HEK293 (cell line): Measurements from ENCODE around the gene D2HGDH.

Source experiments
- CTCF ChIA-PET: fragments of 350-600 bp; formaldehyde crosslinking; extraction: SDS; loops from one replicate; lab custom pipeline; 2021; ENCODE audit warnings: antibody characterized with exemption; lab: Yijun Ruan, JAX
- POLR2A ChIA-PET: fragments of 300-600 bp; formaldehyde crosslinking; extraction: SDS; loops from one replicate; lab custom pipeline; 2020; ENCODE audit warnings: antibody characterized with exemption, inconsistent platforms; lab: Yijun Ruan, JAX
- H3K27ac ChIP-seq: fragments of 200-500 bp; sonication (Bioruptor generic); 2 replicates; pipeline ENCODE4 v1.5.1; 2014; ENCODE audit warnings: low read depth, low read length, control low read depth, inconsistent platforms; ENCODE audit errors: extremely low read depth
- H3K36me3 ChIP-seq, 2 experiments: fragments of 200-500 bp in 1 of 2; sonication (Bioruptor generic) in 1 of 2; 1 replicate in 1 of 2; 2 replicates in 1 of 2; pipeline ENCODE4 v1.5.1; 2014 to 2017; ENCODE audit warnings: inconsistent platforms in 2 of 2, low read length in 2 of 2; ENCODE audit not compliant: control insufficient read depth in 2 of 2, insufficient read depth in 1 of 2
- H3K4me1 ChIP-seq: fragments of 200-500 bp; sonication (Bioruptor generic); 2 replicates; pipeline ENCODE4 v1.5.1; 2014; ENCODE audit warnings: mild to moderate bottlenecking, low read length, inconsistent platforms; ENCODE audit not compliant: control insufficient read depth, insufficient read depth
- H3K4me3 ChIP-seq: 2 replicates; pipeline ENCODE4 v1.5.1; 2011; ENCODE audit warnings: low read depth, mild to moderate bottlenecking, control low read depth, low read length, moderate library complexity
- H3K9me3 ChIP-seq: fragments of 200-500 bp; sonication (Bioruptor generic); 2 replicates; pipeline ENCODE4 v1.5.1; 2014; ENCODE audit warnings: low read depth, low read length, inconsistent platforms; ENCODE audit not compliant: control insufficient read depth, insufficient read depth
- GFI1B ChIP-seq: fragments of 450-650 bp; formaldehyde crosslinking; IDR thresholded peaks from 2 replicates; pipeline ENCODE4 v1.5.1; 2016; ENCODE audit warnings: missing biosample characterization, missing genetic modification characterization
- GLIS1 ChIP-seq: fragments of 450-650 bp; formaldehyde crosslinking; IDR thresholded peaks from 2 replicates; pipeline ENCODE4 v1.5.1; 2016; ENCODE audit warnings: missing biosample characterization, missing genetic modification characterization
- HOXC10 ChIP-seq: sonication (generic); formaldehyde crosslinking; IDR thresholded peaks from 2 replicates; pipeline ENCODE4 v1.8.1; 2023; ENCODE audit warnings: mild to moderate bottlenecking, missing genetic modification reagents
- HOXD13 ChIP-seq: sonication (generic); formaldehyde crosslinking; IDR thresholded peaks from 2 replicates; pipeline ENCODE4 v1.8.0; 2022; ENCODE audit warnings: missing genetic modification reagents, borderline replicate concordance
- KLF16 ChIP-seq: fragments of 450-650 bp; formaldehyde crosslinking; IDR thresholded peaks from 2 replicates; pipeline ENCODE4 v1.5.1; 2017; ENCODE audit warnings: missing biosample characterization, missing genetic modification characterization
- KLF8 ChIP-seq: fragments of 450-650 bp; formaldehyde crosslinking; IDR thresholded peaks from 2 replicates; pipeline ENCODE4 v1.5.1; 2016; ENCODE audit warnings: missing biosample characterization, missing genetic modification characterization
- REPIN1 ChIP-seq: fragments of 450-650 bp; formaldehyde crosslinking; IDR thresholded peaks from 2 replicates; pipeline ENCODE4 v1.5.1; 2017; ENCODE audit warnings: missing biosample characterization, missing genetic modification characterization, low read depth
- ZBTB17 ChIP-seq: fragments of 450-650 bp; formaldehyde crosslinking; IDR thresholded peaks from 2 replicates; pipeline ENCODE4 v1.5.1; 2016; ENCODE audit warnings: missing biosample characterization, missing genetic modification characterization
- ZBTB20 ChIP-seq: fragments of 450-650 bp; formaldehyde crosslinking; IDR thresholded peaks from 2 replicates; pipeline ENCODE4 v1.5.1; 2016; ENCODE audit warnings: missing biosample characterization, missing genetic modification characterization
- ZIC2 ChIP-seq: fragments of 450-650 bp; formaldehyde crosslinking; IDR thresholded peaks from 2 replicates; pipeline ENCODE4 v1.5.1; 2016; ENCODE audit warnings: missing biosample characterization, missing genetic modification characterization
- ZNF146 ChIP-seq: fragments of 450-650 bp; formaldehyde crosslinking; IDR thresholded peaks from 2 replicates; pipeline ENCODE4 v1.5.1; 2016; ENCODE audit warnings: missing biosample characterization, missing genetic modification characterization
- ZNF223 ChIP-seq: fragments of 450-650 bp; formaldehyde crosslinking; IDR thresholded peaks from 2 replicates; pipeline ENCODE4 v1.5.1; 2016; ENCODE audit warnings: missing biosample characterization, missing genetic modification characterization
- ZNF266 ChIP-seq: fragments of 450-650 bp; formaldehyde crosslinking; IDR thresholded peaks from 2 replicates; pipeline ENCODE4 v1.5.1; 2016; ENCODE audit warnings: missing biosample characterization, missing genetic modification characterization, low read depth
- ZNF274 ChIP-seq, 2 experiments: fragments of 200-500 bp in 1 of 2; fragments of 450-650 bp in 1 of 2; sonication (Bioruptor generic) in 1 of 2; formaldehyde crosslinking in 1 of 2; IDR thresholded peaks; 2 replicates each; pipeline versions ENCODE4 v1.5.1 to v1.6.1; 2014 to 2016; ENCODE audit warnings: borderline replicate concordance in 1 of 2, inconsistent platforms in 1 of 2, low read length in 1 of 2, missing biosample characterization in 1 of 2, missing genetic modification characterization in 1 of 2
- ZNF350 ChIP-seq: fragments of 450-650 bp; formaldehyde crosslinking; IDR thresholded peaks from 2 replicates; pipeline ENCODE4 v1.5.0; 2017; ENCODE audit warnings: missing biosample characterization, mild to moderate bottlenecking, missing genetic modification characterization
- ZNF416 ChIP-seq: fragments of 450-650 bp; formaldehyde crosslinking; IDR thresholded peaks from 2 replicates; pipeline ENCODE4 v1.5.1; 2016; ENCODE audit warnings: missing biosample characterization, missing genetic modification characterization
- ZNF473 ChIP-seq: fragments of 450-650 bp; formaldehyde crosslinking; IDR thresholded peaks from 2 replicates; pipeline ENCODE4 v1.5.1; 2017; ENCODE audit warnings: missing biosample characterization, missing genetic modification characterization
- ZNF488 ChIP-seq: fragments of 450-650 bp; formaldehyde crosslinking; IDR thresholded peaks from 2 replicates; pipeline ENCODE4 v1.5.1; 2016; ENCODE audit warnings: missing biosample characterization, missing genetic modification characterization
- ZNF510 ChIP-seq: fragments of 450-650 bp; formaldehyde crosslinking; IDR thresholded peaks from 2 replicates; pipeline ENCODE4 v1.5.1; 2018; ENCODE audit warnings: mild to moderate bottlenecking, missing genetic modification characterization, missing biosample characterization; ENCODE audit not compliant: insufficient replicate concordance
- ZNF585B ChIP-seq: fragments of 450-650 bp; formaldehyde crosslinking; IDR thresholded peaks from 2 replicates; pipeline ENCODE4 v1.5.1; 2016; ENCODE audit warnings: missing biosample characterization, missing genetic modification characterization
- ZNF670 ChIP-seq: fragments of 450-650 bp; formaldehyde crosslinking; IDR thresholded peaks from 2 replicates; pipeline ENCODE4 v1.5.1; 2016; ENCODE audit warnings: missing biosample characterization, missing genetic modification characterization, low read depth
- ZNF785 ChIP-seq: fragments of 450-650 bp; formaldehyde crosslinking; IDR thresholded peaks from 2 replicates; pipeline ENCODE4 v1.5.1; 2016; ENCODE audit warnings: missing biosample characterization, missing genetic modification characterization
- TF ChIP-seq, protein P1 (sequence below): fragments of 450-650 bp; formaldehyde crosslinking; IDR thresholded peaks from 2 replicates; pipeline ENCODE4 v1.5.1; 2016; ENCODE audit warnings: missing biosample characterization, missing genetic modification characterization, low read depth
- TF ChIP-seq, protein P2 (sequence below): fragments of 450-650 bp; formaldehyde crosslinking; IDR thresholded peaks from 2 replicates; pipeline ENCODE4 v1.5.1; 2016; ENCODE audit warnings: missing biosample characterization, missing genetic modification characterization
- TF ChIP-seq, protein P3 (sequence below): fragments of 450-650 bp; formaldehyde crosslinking; IDR thresholded peaks from 2 replicates; pipeline ENCODE4 v1.5.1; 2016; ENCODE audit warnings: missing biosample characterization, missing genetic modification characterization, borderline replicate concordance

D2HGDH gene

GRCh38 chr2:241702155-241703031, 32.0 kb upstream of the D2HGDH start (continued):
- no peak for TF ChIP-seq ZNF510 (tag by site-specific recombination)
- TF ChIP-seq ZNF670, result no peak
- TF ChIP-seq, protein P1, sequence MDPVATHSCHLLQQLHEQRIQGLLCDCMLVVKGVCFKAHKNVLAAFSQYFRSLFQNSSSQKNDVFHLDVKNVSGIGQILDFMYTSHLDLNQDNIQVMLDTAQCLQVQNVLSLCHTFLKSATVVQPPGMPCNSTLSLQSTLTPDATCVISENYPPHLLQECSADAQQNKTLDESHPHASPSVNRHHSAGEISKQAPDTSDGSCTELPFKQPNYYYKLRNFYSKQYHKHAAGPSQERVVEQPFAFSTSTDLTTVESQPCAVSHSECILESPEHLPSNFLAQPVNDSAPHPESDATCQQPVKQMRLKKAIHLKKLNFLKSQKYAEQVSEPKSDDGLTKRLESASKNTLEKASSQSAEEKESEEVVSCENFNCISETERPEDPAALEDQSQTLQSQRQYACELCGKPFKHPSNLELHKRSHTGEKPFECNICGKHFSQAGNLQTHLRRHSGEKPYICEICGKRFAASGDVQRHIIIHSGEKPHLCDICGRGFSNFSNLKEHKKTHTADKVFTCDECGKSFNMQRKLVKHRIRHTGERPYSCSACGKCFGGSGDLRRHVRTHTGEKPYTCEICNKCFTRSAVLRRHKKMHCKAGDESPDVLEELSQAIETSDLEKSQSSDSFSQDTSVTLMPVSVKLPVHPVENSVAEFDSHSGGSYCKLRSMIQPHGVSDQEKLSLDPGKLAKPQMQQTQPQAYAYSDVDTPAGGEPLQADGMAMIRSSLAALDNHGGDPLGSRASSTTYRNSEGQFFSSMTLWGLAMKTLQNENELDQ, result no peak
- TF ChIP-seq, protein P2, sequence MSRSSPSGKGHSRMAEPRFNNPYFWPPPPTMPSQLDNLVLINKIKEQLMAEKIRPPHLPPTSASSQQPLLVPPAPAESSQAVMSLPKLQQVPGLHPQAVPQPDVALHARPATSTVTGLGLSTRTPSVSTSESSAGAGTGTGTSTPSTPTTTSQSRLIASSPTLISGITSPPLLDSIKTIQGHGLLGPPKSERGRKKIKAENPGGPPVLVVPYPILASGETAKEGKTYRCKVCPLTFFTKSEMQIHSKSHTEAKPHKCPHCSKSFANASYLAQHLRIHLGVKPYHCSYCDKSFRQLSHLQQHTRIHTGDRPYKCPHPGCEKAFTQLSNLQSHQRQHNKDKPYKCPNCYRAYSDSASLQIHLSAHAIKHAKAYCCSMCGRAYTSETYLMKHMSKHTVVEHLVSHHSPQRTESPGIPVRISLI, result no peak
- TF ChIP-seq ZNF350 (tag by site-specific recombination), result no peak
- TF ChIP-seq KLF8 (tag by site-specific recombination), result peak; percentile 64; the same call in 1 of the 2 replicates
- no peak for TF ChIP-seq REPIN1 (tag by site-specific recombination)
- no peak for TF ChIP-seq ZNF146 (tag by site-specific recombination)
- TF ChIP-seq ZNF223 (tag by site-specific recombination), result no peak
- no peak for TF ChIP-seq GFI1B
- no peak for TF ChIP-seq HOXD13
- no peak for TF ChIP-seq ZNF585B (tag by site-specific recombination)
- no peak for TF ChIP-seq ZNF473 (tag by site-specific recombination)
- TF ChIP-seq ZNF274 (IDR thresholded peaks at IDR 0.05; ENCODE audit: low read length), result no peak
- TF ChIP-seq ZNF274 (tag by site-specific recombination; IDR thresholded peaks at IDR 0.05; ENCODE audit: borderline replicate concordance), result no peak

DNA sequence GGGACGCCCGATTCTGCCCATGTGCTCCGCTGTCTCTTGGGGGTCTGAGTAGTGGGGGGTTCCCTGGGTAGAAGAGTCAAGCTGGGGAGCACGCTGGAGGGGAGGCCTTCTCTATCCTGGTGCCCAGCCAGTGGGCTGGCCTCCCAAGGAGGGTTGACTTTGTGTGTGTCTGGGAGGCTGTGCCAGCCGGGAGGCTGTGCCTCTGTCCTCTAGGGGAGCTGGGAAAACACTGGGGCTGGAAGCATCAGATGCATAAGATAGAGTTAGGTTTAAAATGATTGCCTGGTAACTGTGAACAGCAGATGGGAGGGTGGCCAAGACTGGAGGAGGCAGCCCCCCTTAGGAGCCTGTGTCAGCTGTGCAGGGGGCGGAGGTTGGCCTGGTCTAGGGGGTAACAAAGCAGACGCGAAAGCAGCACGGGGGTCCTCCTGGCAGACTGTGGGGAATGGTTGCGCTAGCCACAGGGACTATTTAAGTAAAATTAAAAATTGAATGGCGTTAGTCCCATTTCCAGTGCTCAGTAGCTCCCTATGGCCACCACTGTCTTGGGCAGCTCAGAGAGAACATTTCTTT, 31.3 kb upstream of the D2HGDH start:
- Histone ChIP-seq H3K4me3 (peak overlapping the region; percentile 70), H3K36me3 (peaks cover 13 to 41% of the 10 kb centered on the region in 2 experiments; a peak in 2 of 3 replicates), H3K4me1 (peaks cover 6% of the 10 kb centered on the region), H3K9me3 (no peaks in the 10 kb centered on the region), H3K27ac (peak overlapping the region; percentile 58; the same call in 1 of the 2 replicates)
- CTCF ChIA-PET, result interaction anchor here (0.5 to 1.7 kb wide), 8 partner anchors 9 to 175 kb away, joined by 3 to 9 read pairs (median 4); partner anchors contain the start of gene DTYMK
- POLR2A ChIA-PET, result interaction anchor here (1.2 to 6.3 kb wide), 5 partner anchors 15 to 169 kb away, joined by 3 to 58 read pairs (median 6); partner anchors contain the start of genes D2HGDH and DTYMK
- TF ChIP-seq, protein P3, sequence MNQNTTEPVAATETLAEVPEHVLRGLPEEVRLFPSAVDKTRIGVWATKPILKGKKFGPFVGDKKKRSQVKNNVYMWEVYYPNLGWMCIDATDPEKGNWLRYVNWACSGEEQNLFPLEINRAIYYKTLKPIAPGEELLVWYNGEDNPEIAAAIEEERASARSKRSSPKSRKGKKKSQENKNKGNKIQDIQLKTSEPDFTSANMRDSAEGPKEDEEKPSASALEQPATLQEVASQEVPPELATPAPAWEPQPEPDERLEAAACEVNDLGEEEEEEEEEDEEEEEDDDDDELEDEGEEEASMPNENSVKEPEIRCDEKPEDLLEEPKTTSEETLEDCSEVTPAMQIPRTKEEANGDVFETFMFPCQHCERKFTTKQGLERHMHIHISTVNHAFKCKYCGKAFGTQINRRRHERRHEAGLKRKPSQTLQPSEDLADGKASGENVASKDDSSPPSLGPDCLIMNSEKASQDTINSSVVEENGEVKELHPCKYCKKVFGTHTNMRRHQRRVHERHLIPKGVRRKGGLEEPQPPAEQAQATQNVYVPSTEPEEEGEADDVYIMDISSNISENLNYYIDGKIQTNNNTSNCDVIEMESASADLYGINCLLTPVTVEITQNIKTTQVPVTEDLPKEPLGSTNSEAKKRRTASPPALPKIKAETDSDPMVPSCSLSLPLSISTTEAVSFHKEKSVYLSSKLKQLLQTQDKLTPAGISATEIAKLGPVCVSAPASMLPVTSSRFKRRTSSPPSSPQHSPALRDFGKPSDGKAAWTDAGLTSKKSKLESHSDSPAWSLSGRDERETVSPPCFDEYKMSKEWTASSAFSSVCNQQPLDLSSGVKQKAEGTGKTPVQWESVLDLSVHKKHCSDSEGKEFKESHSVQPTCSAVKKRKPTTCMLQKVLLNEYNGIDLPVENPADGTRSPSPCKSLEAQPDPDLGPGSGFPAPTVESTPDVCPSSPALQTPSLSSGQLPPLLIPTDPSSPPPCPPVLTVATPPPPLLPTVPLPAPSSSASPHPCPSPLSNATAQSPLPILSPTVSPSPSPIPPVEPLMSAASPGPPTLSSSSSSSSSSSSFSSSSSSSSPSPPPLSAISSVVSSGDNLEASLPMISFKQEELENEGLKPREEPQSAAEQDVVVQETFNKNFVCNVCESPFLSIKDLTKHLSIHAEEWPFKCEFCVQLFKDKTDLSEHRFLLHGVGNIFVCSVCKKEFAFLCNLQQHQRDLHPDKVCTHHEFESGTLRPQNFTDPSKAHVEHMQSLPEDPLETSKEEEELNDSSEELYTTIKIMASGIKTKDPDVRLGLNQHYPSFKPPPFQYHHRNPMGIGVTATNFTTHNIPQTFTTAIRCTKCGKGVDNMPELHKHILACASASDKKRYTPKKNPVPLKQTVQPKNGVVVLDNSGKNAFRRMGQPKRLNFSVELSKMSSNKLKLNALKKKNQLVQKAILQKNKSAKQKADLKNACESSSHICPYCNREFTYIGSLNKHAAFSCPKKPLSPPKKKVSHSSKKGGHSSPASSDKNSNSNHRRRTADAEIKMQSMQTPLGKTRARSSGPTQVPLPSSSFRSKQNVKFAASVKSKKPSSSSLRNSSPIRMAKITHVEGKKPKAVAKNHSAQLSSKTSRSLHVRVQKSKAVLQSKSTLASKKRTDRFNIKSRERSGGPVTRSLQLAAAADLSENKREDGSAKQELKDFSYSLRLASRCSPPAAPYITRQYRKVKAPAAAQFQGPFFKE (tag by site-specific recombination), result no peak
- TF ChIP-seq ZNF266 (tag by site-specific recombination) (no peak), KLF16 (tag by site-specific recombination) (no peak), ZNF488 (no peak), ZNF416 (no peak), GLIS1 (peak; percentile 96), ZNF223 (tag by site-specific recombination) (no peak), ZBTB20 (tag by site-specific recombination) (no peak), ZBTB17 (tag by site-specific recombination) (no peak), ZIC2 (tag by site-specific recombination) (peak; percentile 79), ZNF785 (tag by site-specific recombination) (no peak), HOXC10 (CRISPR knock-in tag) (no peak)
